ENCODE data around the gene DDAH1.

DNA sequence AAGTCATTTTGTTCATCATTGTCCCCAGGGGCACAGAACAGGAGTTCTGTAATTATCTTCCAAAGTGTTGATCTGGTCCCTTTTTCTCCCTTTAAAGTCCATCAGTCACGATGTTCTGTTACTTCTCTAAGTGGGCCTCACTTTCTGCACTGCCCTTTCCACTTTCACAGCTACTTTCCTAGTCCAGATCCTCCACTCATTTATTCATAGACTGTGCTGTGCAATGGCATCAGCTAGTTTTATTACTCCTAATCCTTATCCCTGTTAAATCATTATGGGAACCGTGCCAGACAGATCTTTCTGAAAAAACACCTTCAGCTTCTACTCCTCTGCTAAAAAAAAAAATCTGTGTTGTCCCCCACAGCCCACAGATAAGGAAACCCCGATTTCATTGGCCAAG, 124.5 kb downstream of the DDAH1 start:
- no peak for TF ChIP-seq ATF1 (CRISPR knock-in tag; IDR thresholded peaks at IDR 0.05)
- no peak for TF ChIP-seq KAT7 (CRISPR knock-in tag; IDR thresholded peaks at IDR 0.05; ENCODE audit: borderline replicate concordance)
- TF ChIP-seq CTCF (IDR thresholded peaks at IDR 0.05) = no peak
- no peak for TF ChIP-seq PREB (CRISPR knock-in tag; IDR thresholded peaks at IDR 0.05; ENCODE audit: borderline replicate concordance)
- TF ChIP-seq, protein P1, sequence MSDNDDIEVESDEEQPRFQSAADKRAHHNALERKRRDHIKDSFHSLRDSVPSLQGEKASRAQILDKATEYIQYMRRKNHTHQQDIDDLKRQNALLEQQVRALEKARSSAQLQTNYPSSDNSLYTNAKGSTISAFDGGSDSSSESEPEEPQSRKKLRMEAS (CRISPR knock-in tag; IDR thresholded peaks at IDR 0.05) = no peak

Measured in WTC11 (cell line).